Measurements from ENCODE around the gene STAC2.

STAC2 gene

GRCh38 chr17:39239640-39240314 lies 14.0 kb upstream of the STAC2 start:
- no peak for DNase-seq (ENCODE audit: low read depth)
- in situ Hi-C loops (cut with HindIII; ENCODE audit: low sequenced_read_pairs) = no loop called here
- TF ChIP-seq CTCF (IDR thresholded peaks at IDR 0.05; ENCODE audit: low read depth, low read length, missing control alignments) = peak; percentile 67
- no peak overlapping the region for H3K4me3 ChIP-seq (ENCODE audit: low read depth, low read length)

GRCh38 chr17:39238311-39238972 lies 12.7 kb upstream of the STAC2 start:
- no peak for DNase-seq (ENCODE audit: low read depth)
- no peak for TF ChIP-seq CTCF (IDR thresholded peaks at IDR 0.05; ENCODE audit: low read depth, low read length, missing control alignments)
- H3K4me3 ChIP-seq (ENCODE audit: low read depth, low read length) = no peak overlapping the region
- in situ Hi-C loops (cut with HindIII; ENCODE audit: low sequenced_read_pairs) = no loop called here

GRCh38 chr17:39237586-39237985 lies 11.8 kb upstream of the STAC2 start:
- no peak for TF ChIP-seq CTCF (IDR thresholded peaks at IDR 0.05; ENCODE audit: low read depth, low read length, missing control alignments)
- in situ Hi-C loops (cut with HindIII; ENCODE audit: low sequenced_read_pairs) = no loop called here
- H3K4me3 ChIP-seq (ENCODE audit: low read depth, low read length) = no peak overlapping the region
- DNase-seq (ENCODE audit: low read depth) = no peak

- in situ Hi-C loops (cut with HindIII; ENCODE audit: low sequenced_read_pairs) = no loop called here
Observed at GRCh38 chr17:39236981-39237441, 11.3 kb upstream of the STAC2 start.

GRCh38 chr17:39236450-39236927 lies 10.7 kb upstream of the STAC2 start:
- H3K4me3 ChIP-seq (ENCODE audit: low read depth, low read length) = no peak overlapping the region
- no peak for DNase-seq (ENCODE audit: low read depth)
- in situ Hi-C loops (cut with HindIII; ENCODE audit: low sequenced_read_pairs) = no loop called here
- TF ChIP-seq CTCF (IDR thresholded peaks at IDR 0.05; ENCODE audit: low read depth, low read length, missing control alignments) = no peak

More at GRCh38 chr17:39236981-39237441, 11.3 kb upstream of the STAC2 start:
- no peak for TF ChIP-seq CTCF (IDR thresholded peaks at IDR 0.05; ENCODE audit: low read depth, low read length, missing control alignments)
- DNase-seq (ENCODE audit: low read depth) = no peak
- H3K4me3 ChIP-seq (ENCODE audit: low read depth, low read length) = no peak overlapping the region

GRCh38 chr17:39235555-39236449 lies 10.1 kb upstream of the STAC2 start:
- H3K4me3 ChIP-seq (ENCODE audit: low read depth, low read length) = no peak overlapping the region
- peak; percentile 85 for TF ChIP-seq CTCF (IDR thresholded peaks at IDR 0.05; ENCODE audit: low read depth, low read length, missing control alignments)
- in situ Hi-C loops (cut with HindIII; ENCODE audit: low sequenced_read_pairs) = no loop called here
- peak; percentile 27 for DNase-seq (ENCODE audit: low read depth)
